Smooth muscle cell (in vitro differentiated cells): ENCODE measurements around the gene SLC45A3. TPM values are rescaled to one million over a fixed set of nuclear protein-coding genes. Genes with fewer than 3 reads are reported as not detected.

Experiments used
- DNase-seq: peaks from one replicate; lab custom pipeline; 2025; ENCODE audit not compliant: unreplicated experiment; lab: John Stamatoyannopoulos, UW
- H2AFZ ChIP-seq: fragments of 200-600 bp; sonication (generic); 2 replicates; pipeline ENCODE4 v1.6.0; 2016; ENCODE audit warnings: antibody characterized with exemption, low read depth, mild to moderate bottlenecking
- H3F3A ChIP-seq: fragments of 200-600 bp; sonication (generic); 2 replicates; pipeline ENCODE4 v1.6.0; 2017; ENCODE audit warnings: antibody characterized with exemption, low read depth
- H3K27ac ChIP-seq: fragments of 200-600 bp; sonication (generic); 2 replicates; pipeline ENCODE4 v1.5.1; 2016; ENCODE audit warnings: low read depth, mild to moderate bottlenecking
- H3K27me3 ChIP-seq: fragments of 200-600 bp; sonication (generic); 2 replicates; pipeline ENCODE4 v1.6.1; 2016; ENCODE audit warnings: low read depth, mild to moderate bottlenecking
- H3K36me3 ChIP-seq: fragments of 200-600 bp; sonication (generic); 2 replicates; pipeline ENCODE4 v1.5.1; 2016; ENCODE audit warnings: low read depth
- H3K4me1 ChIP-seq: fragments of 200-600 bp; sonication (generic); 2 replicates; pipeline ENCODE4 v1.5.1; 2016; ENCODE audit warnings: low read depth
- H3K4me2 ChIP-seq: fragments of 200-600 bp; sonication (generic); 2 replicates; pipeline ENCODE4 v1.6.0; 2016; ENCODE audit warnings: mild to moderate bottlenecking
- H3K4me3 ChIP-seq: fragments of 200-600 bp; sonication (generic); 2 replicates; pipeline ENCODE4 v1.5.1; 2016; ENCODE audit warnings: mild to moderate bottlenecking
- H3K79me2 ChIP-seq: fragments of 200-600 bp; sonication (generic); 2 replicates; pipeline ENCODE4 v1.6.0; 2016; ENCODE audit warnings: low read depth, mild to moderate bottlenecking
- H3K9ac ChIP-seq: fragments of 200-600 bp; sonication (generic); 2 replicates; pipeline ENCODE4 v1.6.0; 2016; ENCODE audit warnings: low read depth
- H3K9me3 ChIP-seq: fragments of 200-600 bp; sonication (generic); replicated peaks from 2 replicates; pipeline ENCODE4 v1.5.1; 2016; ENCODE audit warnings: low read depth
- H4K20me1 ChIP-seq: fragments of 200-600 bp; sonication (generic); 2 replicates; pipeline ENCODE4 v1.6.0; 2016; ENCODE audit warnings: low read depth
- CTCF ChIP-seq: fragments of 200-600 bp; sonication (generic); IDR thresholded peaks from 2 replicates; pipeline ENCODE4 v1.5.1; 2017; ENCODE audit warnings: borderline replicate concordance, mild to moderate bottlenecking, antibody characterized with exemption; ENCODE audit not compliant: insufficient read depth, poor library complexity, severe bottlenecking
- WGBS: methylation state at CpG from one replicate; pipeline ENCODE4 v1.1.7; 2016; ENCODE audit warnings: low lambda C conversion rate; 5-methylcytosine and 5-hydroxymethylcytosine counted together
- polyA plus RNA-seq: library from polyadenylated mRNA; unstranded; fragments of >200 nt; fragmentation: Nextera tagmentation; extraction: Ambion mirVana; gene quantifications from 2 replicates; pipeline ENCODE4 v1.2.1, GENCODE V29; 2016
- total RNA-seq: library from RNA; depleted of rRNA; stranded (reverse); fragments of >200 nt; gene quantifications from 2 replicates; pipeline ENCODE4 v1.2.3, GENCODE V29; 2014

SLC45A3 gene
- total and polyA plus RNA-seq, 2 experiments from 2014 or later = 3.1 to 4.9 TPM

- no peak for TF ChIP-seq CTCF
These were observed 14.9 kb downstream of the SLC45A3 start for GRCh38 chr1:205665201-205666045.

DNA sequence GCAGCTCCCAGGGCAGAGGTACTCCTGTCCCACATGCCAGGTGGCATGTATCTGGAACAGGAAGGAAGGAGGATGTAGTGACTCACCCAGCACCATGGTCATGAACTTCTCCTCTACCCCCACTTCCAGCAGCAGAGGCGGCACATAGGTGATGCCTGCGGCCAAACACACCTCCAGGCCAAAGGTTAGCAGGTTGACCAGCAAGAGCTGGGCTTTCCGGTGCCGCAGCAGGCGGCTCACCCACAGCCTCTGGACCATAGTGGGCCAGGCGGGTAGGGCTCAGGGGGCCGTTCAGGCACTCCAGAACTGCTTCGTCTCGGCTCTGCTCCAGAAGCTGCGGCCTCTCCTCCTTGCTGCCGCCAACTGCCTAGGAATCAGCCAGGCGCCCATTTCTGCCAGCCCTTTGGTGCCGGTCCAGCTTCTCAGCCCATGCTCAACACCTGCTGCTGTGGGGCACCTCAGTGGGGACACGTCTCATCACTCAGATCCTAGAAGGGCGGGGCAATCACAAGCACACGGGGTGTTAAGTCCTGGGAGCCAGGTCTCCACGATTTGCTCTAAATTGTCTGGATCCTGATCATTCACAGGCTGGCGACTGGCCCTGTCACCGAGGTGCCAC is 15.8 kb downstream of the SLC45A3 start:
- DNase-seq = no peak

More at GRCh38 chr1:205665201-205666045, 14.9 kb downstream of the SLC45A3 start:
- DNase-seq = no peak
- H3K27ac ChIP-seq = no peak overlapping the region
- no peak overlapping the region for H3K4me2 ChIP-seq
- no peak overlapping the region for H3K4me3 ChIP-seq
- no peaks in the 10 kb centered on the region for H3F3A ChIP-seq
- H3K27me3 ChIP-seq = no peaks in the 10 kb centered on the region
- no peak overlapping the region for H2AFZ ChIP-seq
- H3K36me3 ChIP-seq = no peaks in the 10 kb centered on the region
- 73% methylated on average over 9 of the region's 9 CpGs for WGBS
- H3K9me3 ChIP-seq = no peaks in the 10 kb centered on the region
- no peak overlapping the region for H3K9ac ChIP-seq
- peaks cover 48% of the 10 kb centered on the region for H4K20me1 ChIP-seq
- peaks cover 5% of the 10 kb centered on the region for H3K79me2 ChIP-seq
- peaks cover 30% of the 10 kb centered on the region for H3K4me1 ChIP-seq

DNA sequence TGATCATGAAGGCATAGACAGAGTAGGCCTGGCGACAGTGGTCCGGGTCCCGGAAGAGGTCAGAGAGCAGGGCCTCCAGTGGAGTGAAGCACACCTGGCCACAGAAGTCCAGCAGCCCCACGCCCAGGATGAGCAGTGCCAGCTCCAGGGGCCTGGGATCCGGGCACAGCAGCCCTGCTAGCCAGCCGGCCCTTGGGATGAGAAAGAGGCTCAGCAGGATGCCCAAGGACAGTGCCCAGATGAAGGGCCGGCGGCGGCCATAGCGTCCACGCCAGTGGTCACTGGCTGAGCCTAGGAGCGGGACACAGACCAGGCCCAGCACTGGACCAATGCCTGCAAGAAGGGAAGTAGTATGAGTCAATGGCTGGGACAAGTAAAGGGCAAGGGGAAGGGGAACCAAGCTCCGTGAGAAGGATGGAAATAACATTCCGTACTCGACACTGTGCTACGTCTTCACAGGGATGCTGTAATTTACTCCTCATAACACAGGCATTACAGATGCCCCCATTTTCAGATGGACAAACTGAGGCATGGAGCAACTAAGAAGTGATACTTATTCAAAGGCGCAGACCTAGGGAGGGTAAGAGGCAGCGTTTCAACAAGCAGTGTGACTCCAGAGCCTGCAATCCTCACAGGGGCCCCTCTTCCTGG is 16.9 kb downstream of the SLC45A3 start:
- H3K4me3 ChIP-seq = no peak overlapping the region
- H3K79me2 ChIP-seq = peaks cover 3% of the 10 kb centered on the region
- no peak overlapping the region for H3K4me2 ChIP-seq
- no peaks in the 10 kb centered on the region for H3F3A ChIP-seq
- no peak overlapping the region for H2AFZ ChIP-seq
- H4K20me1 ChIP-seq = peaks cover 28% of the 10 kb centered on the region
- H3K27me3 ChIP-seq = no peaks in the 10 kb centered on the region
- peaks cover 10% of the 10 kb centered on the region for H3K4me1 ChIP-seq
- H3K9me3 ChIP-seq = no peaks in the 10 kb centered on the region
- 96% methylated on average over 18 of the region's 18 CpGs for WGBS
- H3K36me3 ChIP-seq = no peaks in the 10 kb centered on the region
- H3K27ac ChIP-seq = no peak overlapping the region
- no peak for TF ChIP-seq CTCF
- no peak overlapping the region for H3K9ac ChIP-seq
- DNase-seq = no peak

More for the DNA sequence above, 15.8 kb downstream of the SLC45A3 start:
- WGBS = 94% methylated on average over 19 of the region's 19 CpGs
- Histone ChIP-seq H3K27ac (no peak overlapping the region), H3K79me2 (peaks cover 5% of the 10 kb centered on the region), H3K9ac (no peak overlapping the region), H3K4me2 (no peak overlapping the region), H3F3A (no peaks in the 10 kb centered on the region), H3K27me3 (no peaks in the 10 kb centered on the region), H3K36me3 (no peaks in the 10 kb centered on the region), H2AFZ (no peak overlapping the region), H3K4me3 (no peak overlapping the region), H3K9me3 (no peaks in the 10 kb centered on the region), H4K20me1 (peaks cover 39% of the 10 kb centered on the region), H3K4me1 (peaks cover 21% of the 10 kb centered on the region)
- no peak for TF ChIP-seq CTCF
